GM23248 (cell line): ENCODE results near the gene TBXT. TPM values are rescaled to one million over a fixed set of nuclear protein-coding genes. Genes with fewer than 3 reads are reported as not detected.

Experiments
- DNase-seq: peaks from one replicate; pipeline ENCODE4 v3.0.0-alpha.2; 2015
- H2AFZ ChIP-seq: fragments of 200-600 bp; sonication (generic); 2 replicates; pipeline ENCODE4 v1.6.1; 2016; ENCODE audit warnings: antibody characterized with exemption
- H3F3A ChIP-seq: fragments of 200-600 bp; sonication (generic); 2 replicates; pipeline ENCODE4 v1.6.1; 2016; ENCODE audit warnings: mild to moderate bottlenecking, antibody characterized with exemption, mixed run types; ENCODE audit not compliant: insufficient read depth
- H3K27ac ChIP-seq: fragments of 200-600 bp; sonication (generic); 2 replicates; pipeline ENCODE4 v1.5.1; 2016; ENCODE audit warnings: mild to moderate bottlenecking
- H3K27me3 ChIP-seq: fragments of 200-600 bp; sonication (generic); replicated peaks from 2 replicates; pipeline ENCODE4 v1.6.1; 2016; ENCODE audit warnings: mild to moderate bottlenecking; ENCODE audit not compliant: insufficient read depth
- H3K36me3 ChIP-seq: fragments of 200-600 bp; sonication (generic); 2 replicates; pipeline ENCODE4 v1.6.1; 2016; ENCODE audit warnings: low read depth, mild to moderate bottlenecking
- H3K4me1 ChIP-seq: fragments of 200-600 bp; sonication (generic); 2 replicates; pipeline ENCODE4 v1.6.1; 2016; ENCODE audit warnings: mild to moderate bottlenecking; ENCODE audit not compliant: insufficient read depth
- H3K4me2 ChIP-seq: fragments of 200-600 bp; sonication (generic); one replicate; pipeline ENCODE4 v1.6.1; 2016; ENCODE audit warnings: mild to moderate bottlenecking; ENCODE audit not compliant: unreplicated experiment
- H3K4me3 ChIP-seq: fragments of 200-600 bp; sonication (generic); 2 replicates; pipeline ENCODE4 v1.5.1; 2016; ENCODE audit warnings: mild to moderate bottlenecking
- H3K79me2 ChIP-seq: fragments of 200-600 bp; sonication (generic); 2 replicates; pipeline ENCODE4 v1.6.1; 2016; ENCODE audit warnings: mild to moderate bottlenecking; ENCODE audit not compliant: insufficient read depth
- H3K9ac ChIP-seq: fragments of 200-600 bp; sonication (generic); 2 replicates; pipeline ENCODE4 v1.6.1; 2016; ENCODE audit warnings: mild to moderate bottlenecking
- H3K9me2 ChIP-seq: fragments of 200-600 bp; sonication (generic); 2 replicates; pipeline ENCODE4 v1.6.1; 2016; ENCODE audit warnings: mixed run types, mild to moderate bottlenecking, moderate library complexity; ENCODE audit not compliant: insufficient read depth
- H3K9me3 ChIP-seq: fragments of 200-600 bp; sonication (generic); one replicate; pipeline ENCODE4 v1.6.1; 2017; ENCODE audit warnings: low read depth
- H4K20me1 ChIP-seq: fragments of 200-600 bp; sonication (generic); 2 replicates; pipeline ENCODE4 v1.6.0; 2016; ENCODE audit not compliant: insufficient read depth
- EZH2 ChIP-seq: fragments of 200-600 bp; sonication (generic); IDR thresholded peaks from 2 replicates; pipeline ENCODE4 v1.6.1; 2018; ENCODE audit warnings: antibody characterized with exemption, mild to moderate bottlenecking; ENCODE audit not compliant: insufficient read depth, poor library complexity, severe bottlenecking
- EZH2phosphoT487 ChIP-seq: fragments of 200-600 bp; sonication (generic); IDR thresholded peaks from 2 replicates; pipeline ENCODE4 v1.6.1; 2018; ENCODE audit warnings: antibody characterized with exemption, moderate library complexity, mild to moderate bottlenecking, low read depth; ENCODE audit not compliant: insufficient read depth
- WGBS, 2 experiments: methylation state at CpG; one replicate each; pipeline ENCODE4 v1.1.6; 2015 to 2017; ENCODE audit warnings: low lambda C conversion rate in 2 of 2, low coverage in 1 of 2; ENCODE audit errors: missing lambda C conversion rate in 2 of 2; 5-methylcytosine and 5-hydroxymethylcytosine counted together
- in situ Hi-C: fragments of 300-500 bp; cut with MboI; formaldehyde crosslinking; loops from 2 replicates; pipeline ENCODE4 v1.15.0; 2020
- polyA plus RNA-seq: library from polyadenylated mRNA; unstranded; fragments of >200 nt; fragmentation: Nextera tagmentation; extraction: Ambion mirVana; gene quantifications from 2 replicates; pipeline ENCODE4 v1.2.1, GENCODE V29; 2016
- total RNA-seq: library from RNA; depleted of rRNA; stranded (reverse); fragments of >200 nt; shearing (Covaris generic); gene quantifications from 2 replicates; pipeline ENCODE4 v1.2.3, GENCODE V29; 2014

The TBXT gene
- total and polyA plus RNA-seq, 2 experiments from 2014 or later: not detected

DNA sequence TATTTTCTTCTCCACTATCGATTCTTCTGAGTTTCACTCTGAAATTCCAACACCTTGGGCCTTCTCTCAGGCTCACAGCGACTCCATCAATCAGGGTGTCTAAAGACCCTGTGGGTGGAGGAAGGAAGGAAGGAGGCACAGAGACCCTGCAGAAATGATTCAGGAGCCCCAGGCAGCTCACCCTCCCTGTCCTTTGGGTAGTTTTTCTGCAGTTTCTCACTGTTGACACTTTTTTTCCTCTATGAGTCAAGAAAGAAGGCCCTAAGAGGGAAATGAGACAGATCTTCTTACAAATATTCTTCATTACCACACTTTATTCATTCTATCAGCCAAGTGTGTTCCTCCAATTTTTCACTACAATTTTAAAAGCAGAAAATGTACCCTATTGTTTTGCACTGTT lies 34.2 kb upstream of the TBXT start:
- Histone ChIP-seq H3K9me3 (no peaks in the 10 kb centered on the region), H4K20me1 (no peaks in the 10 kb centered on the region), H3K9ac (no peak overlapping the region), H3K79me2 (no peaks in the 10 kb centered on the region), H3K4me1 (no peaks in the 10 kb centered on the region), H3K4me2 (no peak overlapping the region), H3K27me3 (no peaks in the 10 kb centered on the region), H3K9me2 (no peaks in the 10 kb centered on the region), H3K27ac (no peak overlapping the region), H2AFZ (no peak overlapping the region), H3F3A (no peaks in the 10 kb centered on the region), H3K4me3 (no peak overlapping the region), H3K36me3 (no peaks in the 10 kb centered on the region)
- 12 to 16% methylated on average over 2 of the region's 2 CpGs for WGBS, 2 experiments
- TF ChIP-seq EZH2phosphoT487 (no peak), EZH2 (no peak)
- no peak for DNase-seq
- in situ Hi-C loops: no loop called here

GRCh38 chr6:166197361-166197760 lies 29.7 kb upstream of the TBXT start:
- TF ChIP-seq EZH2 (no peak), EZH2phosphoT487 (no peak)
- no peaks in the 10 kb centered on the region for H3K4me1 ChIP-seq
- no peak for DNase-seq
- 7% methylated on average over 5 of the region's 5 CpGs for WGBS, 2 experiments
- no peaks in the 10 kb centered on the region for H3K79me2 ChIP-seq
- no peaks in the 10 kb centered on the region for H4K20me1 ChIP-seq
- H3K36me3 ChIP-seq: no peaks in the 10 kb centered on the region
- H2AFZ ChIP-seq: no peak overlapping the region
- H3K4me3 ChIP-seq: no peak overlapping the region
- H3K27me3 ChIP-seq: no peaks in the 10 kb centered on the region
- H3K9me3 ChIP-seq: no peaks in the 10 kb centered on the region
- H3K9ac ChIP-seq: no peak overlapping the region
- no peaks in the 10 kb centered on the region for H3K9me2 ChIP-seq
- in situ Hi-C loops: no loop called here
- no peak overlapping the region for H3K4me2 ChIP-seq
- H3K27ac ChIP-seq: no peak overlapping the region
- H3F3A ChIP-seq: no peaks in the 10 kb centered on the region

DNA sequence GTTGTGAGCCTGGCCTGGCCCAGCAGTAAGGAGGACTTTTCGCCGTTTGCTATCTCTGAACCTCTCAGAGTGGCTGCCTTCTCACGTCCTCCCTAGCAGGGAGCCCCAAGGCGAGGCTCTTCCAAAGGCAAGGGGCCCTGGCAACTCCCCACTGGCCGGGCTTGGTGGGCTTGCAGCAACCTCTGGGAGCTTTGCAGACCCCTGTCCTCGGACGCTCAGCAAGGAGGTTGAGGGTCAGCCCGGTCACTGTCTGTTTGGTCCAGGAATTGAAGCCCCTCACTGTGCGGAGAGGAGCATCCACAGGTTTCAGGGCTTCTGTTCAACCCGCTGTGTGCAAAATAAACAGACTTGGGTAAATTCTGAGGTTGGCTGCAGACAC lies 28.2 kb upstream of the TBXT start:
- no peaks in the 10 kb centered on the region for H3K36me3 ChIP-seq
- TF ChIP-seq EZH2 (no peak), EZH2phosphoT487 (no peak)
- no peaks in the 10 kb centered on the region for H3K9me3 ChIP-seq
- H2AFZ ChIP-seq: no peak overlapping the region
- in situ Hi-C loops: no loop called here
- H3K9me2 ChIP-seq: no peaks in the 10 kb centered on the region
- DNase-seq: no peak
- no peaks in the 10 kb centered on the region for H3K27me3 ChIP-seq
- 30 to 36% methylated on average over 10 of the region's 10 CpGs for WGBS, 2 experiments
- H4K20me1 ChIP-seq: no peaks in the 10 kb centered on the region
- H3K79me2 ChIP-seq: no peaks in the 10 kb centered on the region
- H3K4me1 ChIP-seq: no peaks in the 10 kb centered on the region
- H3K27ac ChIP-seq: no peak overlapping the region
- H3K4me2 ChIP-seq: no peak overlapping the region
- H3K4me3 ChIP-seq: no peak overlapping the region
- no peaks in the 10 kb centered on the region for H3F3A ChIP-seq
- no peak overlapping the region for H3K9ac ChIP-seq

DNA sequence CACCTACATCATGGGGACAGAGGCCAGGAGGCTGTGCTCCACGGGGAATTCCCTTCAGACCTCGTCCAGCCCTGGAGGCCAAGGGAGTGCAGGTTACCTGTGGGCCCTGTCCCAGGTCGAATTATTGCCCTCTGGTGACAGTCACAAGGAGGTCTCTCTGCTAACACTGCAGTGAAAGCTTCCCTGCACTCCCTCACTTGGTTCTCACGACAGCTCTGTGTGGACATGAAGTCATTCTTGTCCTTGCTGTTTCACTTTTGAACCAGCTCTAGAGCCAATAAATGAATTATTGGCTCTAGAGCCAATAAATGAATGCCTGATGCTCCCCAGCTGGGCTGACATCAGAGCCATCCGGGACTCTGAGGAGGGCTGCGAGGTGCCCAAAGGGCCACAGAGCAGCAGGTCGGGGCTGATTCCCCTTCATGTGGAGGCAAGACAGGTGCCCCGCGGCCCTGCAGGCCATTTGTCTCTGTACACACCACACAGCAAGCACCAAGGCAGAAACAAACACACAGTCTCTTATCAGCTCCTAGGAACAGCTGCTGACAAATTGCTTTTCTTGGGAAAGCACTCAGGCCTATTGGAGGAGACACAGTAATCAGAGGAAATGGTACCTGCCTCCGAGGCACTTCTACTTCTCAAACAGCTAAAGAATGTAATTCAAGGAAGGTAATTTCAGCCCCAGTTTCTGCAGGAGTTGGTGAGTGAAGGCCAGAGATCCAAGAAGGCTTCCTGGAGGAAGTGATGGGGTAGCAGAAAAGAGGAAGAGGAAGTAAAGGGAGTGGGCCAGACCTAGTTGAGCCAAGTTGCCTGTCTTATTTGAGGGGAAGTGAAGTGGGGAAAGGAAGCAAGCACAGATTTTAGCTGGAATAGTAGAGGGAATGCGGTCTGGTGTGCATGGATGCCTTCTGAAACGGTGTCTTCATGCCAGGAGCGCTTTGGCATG lies 27.5 kb upstream of the TBXT start:
- no peak for TF ChIP-seq EZH2
- no peak for TF ChIP-seq EZH2phosphoT487
- Histone ChIP-seq H3K9me2 (no peaks in the 10 kb centered on the region), H3K9ac (no peak overlapping the region), H3K4me2 (no peak overlapping the region), H3K9me3 (no peaks in the 10 kb centered on the region), H3K36me3 (no peaks in the 10 kb centered on the region), H4K20me1 (no peaks in the 10 kb centered on the region), H3K27ac (no peak overlapping the region), H3F3A (no peaks in the 10 kb centered on the region), H2AFZ (no peak overlapping the region), H3K4me1 (no peaks in the 10 kb centered on the region), H3K4me3 (no peak overlapping the region), H3K27me3 (no peaks in the 10 kb centered on the region), H3K79me2 (no peaks in the 10 kb centered on the region)
- WGBS, 2 experiments: 10 to 12% methylated on average over 13 of the region's 13 CpGs
- in situ Hi-C loops: no loop called here
- no peak for DNase-seq
